ENCODE results near the gene ZIC1.

ZIC1 gene

DNA sequence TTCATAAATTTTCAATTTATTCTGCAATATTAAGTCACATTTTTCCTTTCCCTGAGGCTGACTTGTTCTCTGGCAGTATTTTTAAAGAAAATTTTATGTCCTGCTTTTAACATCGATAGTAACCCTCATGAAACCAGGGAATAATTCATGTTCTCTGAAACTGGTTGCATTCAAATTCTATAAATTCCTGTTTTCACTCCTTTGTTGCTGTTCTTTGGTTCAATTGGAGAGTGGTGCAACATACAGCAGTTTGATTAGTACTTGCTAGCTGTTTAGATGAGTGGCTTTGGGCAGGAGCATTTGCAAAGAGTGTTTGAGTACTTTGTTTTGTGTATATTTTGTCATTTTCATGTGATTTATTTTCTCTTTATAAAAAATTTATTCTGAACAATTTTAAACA lies 19.2 kb downstream of the ZIC1 start:
- DNase-seq, result no peak
- peaks cover 38% of the 10 kb centered on the region for H3K27me3 ChIP-seq

DNA sequence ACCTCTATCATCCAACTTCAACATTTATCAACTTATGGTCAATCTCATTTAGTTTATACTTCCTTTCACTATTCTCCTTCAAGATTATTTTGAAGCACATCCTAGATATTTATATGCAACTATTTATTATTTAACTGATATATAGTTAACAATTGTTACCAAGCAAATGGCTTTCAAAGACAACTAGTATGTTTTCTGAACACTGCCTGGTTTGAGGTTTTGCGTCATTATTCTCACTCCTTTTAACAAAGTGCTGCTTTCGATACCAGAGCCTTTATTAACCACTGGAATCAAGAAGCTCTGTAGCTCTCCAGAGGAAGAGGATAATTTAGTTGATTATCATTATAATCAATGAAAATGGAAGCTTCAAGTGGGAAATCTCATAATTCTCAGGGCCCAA lies 19.6 kb downstream of the ZIC1 start:
- H3K36me3 ChIP-seq, result no peaks in the 10 kb centered on the region
- no peak overlapping the region for H3K4me3 ChIP-seq (ENCODE audit: low read depth, low read length)
- no peaks in the 10 kb centered on the region for H3K9me3 ChIP-seq
- peaks cover 33% of the 10 kb centered on the region for H3K27me3 ChIP-seq
- H3K4me1 ChIP-seq, result no peaks in the 10 kb centered on the region
- no peak for DNase-seq
- TF ChIP-seq, protein P1, sequence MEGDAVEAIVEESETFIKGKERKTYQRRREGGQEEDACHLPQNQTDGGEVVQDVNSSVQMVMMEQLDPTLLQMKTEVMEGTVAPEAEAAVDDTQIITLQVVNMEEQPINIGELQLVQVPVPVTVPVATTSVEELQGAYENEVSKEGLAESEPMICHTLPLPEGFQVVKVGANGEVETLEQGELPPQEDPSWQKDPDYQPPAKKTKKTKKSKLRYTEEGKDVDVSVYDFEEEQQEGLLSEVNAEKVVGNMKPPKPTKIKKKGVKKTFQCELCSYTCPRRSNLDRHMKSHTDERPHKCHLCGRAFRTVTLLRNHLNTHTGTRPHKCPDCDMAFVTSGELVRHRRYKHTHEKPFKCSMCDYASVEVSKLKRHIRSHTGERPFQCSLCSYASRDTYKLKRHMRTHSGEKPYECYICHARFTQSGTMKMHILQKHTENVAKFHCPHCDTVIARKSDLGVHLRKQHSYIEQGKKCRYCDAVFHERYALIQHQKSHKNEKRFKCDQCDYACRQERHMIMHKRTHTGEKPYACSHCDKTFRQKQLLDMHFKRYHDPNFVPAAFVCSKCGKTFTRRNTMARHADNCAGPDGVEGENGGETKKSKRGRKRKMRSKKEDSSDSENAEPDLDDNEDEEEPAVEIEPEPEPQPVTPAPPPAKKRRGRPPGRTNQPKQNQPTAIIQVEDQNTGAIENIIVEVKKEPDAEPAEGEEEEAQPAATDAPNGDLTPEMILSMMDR (IDR thresholded peaks at IDR 0.05; ENCODE audit: low read depth, low read length), result no peak

More for the DNA sequence above, 19.2 kb downstream of the ZIC1 start:
- TF ChIP-seq, protein P1 (IDR thresholded peaks at IDR 0.05; ENCODE audit: low read depth, low read length), result no peak
- H3K4me3 ChIP-seq (ENCODE audit: low read depth, low read length), result no peak overlapping the region
- H3K9me3 ChIP-seq, result no peaks in the 10 kb centered on the region
- no peaks in the 10 kb centered on the region for H3K36me3 ChIP-seq
- H3K4me1 ChIP-seq, result no peaks in the 10 kb centered on the region

DNA sequence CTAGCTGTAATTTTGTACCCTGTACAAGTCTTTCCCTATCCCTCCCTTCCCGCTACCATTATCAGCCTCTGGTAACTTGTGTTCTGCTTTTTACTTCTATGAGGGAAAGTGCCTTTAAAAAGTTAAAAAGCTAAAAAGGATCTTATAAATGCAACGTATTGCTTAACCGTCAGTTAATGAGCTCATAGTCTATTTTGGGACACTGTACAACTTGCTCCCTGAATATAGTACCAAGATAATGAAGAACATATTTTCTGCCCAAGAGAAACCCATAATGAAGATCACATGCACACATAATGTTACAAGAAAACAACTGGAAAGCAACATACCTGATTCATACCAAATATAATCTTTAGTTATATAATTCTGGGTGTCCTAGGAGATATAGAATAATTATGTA lies 22.6 kb downstream of the ZIC1 start:
- H3K27me3 ChIP-seq, result peaks cover 5% of the 10 kb centered on the region
- H3K36me3 ChIP-seq, result no peaks in the 10 kb centered on the region
- DNase-seq, result no peak
- H3K9me3 ChIP-seq, result no peaks in the 10 kb centered on the region
- H3K4me1 ChIP-seq, result no peaks in the 10 kb centered on the region
- TF ChIP-seq, protein P1 (IDR thresholded peaks at IDR 0.05; ENCODE audit: low read depth, low read length), result no peak
- no peak overlapping the region for H3K4me3 ChIP-seq (ENCODE audit: low read depth, low read length)

DNA sequence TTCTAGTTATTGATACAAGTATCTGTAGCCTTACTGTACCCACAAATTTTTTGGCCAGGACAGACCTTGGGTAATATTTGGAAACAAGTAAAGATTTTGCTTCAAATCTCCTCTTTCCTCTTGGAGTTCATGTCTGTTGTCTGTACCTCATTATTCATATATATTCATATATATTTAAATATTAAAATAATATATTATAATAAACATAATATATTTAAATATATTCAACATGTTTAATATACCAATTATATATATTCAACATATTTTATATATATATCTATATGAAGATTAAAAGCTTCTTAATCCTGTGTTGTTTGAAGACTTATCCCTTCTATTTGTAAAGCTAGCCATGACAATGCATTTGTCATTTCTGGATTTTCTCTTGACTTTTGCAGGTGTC lies 38.1 kb downstream of the ZIC1 start:
- no peak overlapping the region for H3K4me3 ChIP-seq (ENCODE audit: low read depth, low read length)
- no peaks in the 10 kb centered on the region for H3K36me3 ChIP-seq
- TF ChIP-seq, protein P1 (IDR thresholded peaks at IDR 0.05; ENCODE audit: low read depth, low read length), result no peak
- H3K9me3 ChIP-seq, result no peaks in the 10 kb centered on the region
- DNase-seq, result no peak
- H3K27me3 ChIP-seq, result no peaks in the 10 kb centered on the region
- no peaks in the 10 kb centered on the region for H3K4me1 ChIP-seq

DNA sequence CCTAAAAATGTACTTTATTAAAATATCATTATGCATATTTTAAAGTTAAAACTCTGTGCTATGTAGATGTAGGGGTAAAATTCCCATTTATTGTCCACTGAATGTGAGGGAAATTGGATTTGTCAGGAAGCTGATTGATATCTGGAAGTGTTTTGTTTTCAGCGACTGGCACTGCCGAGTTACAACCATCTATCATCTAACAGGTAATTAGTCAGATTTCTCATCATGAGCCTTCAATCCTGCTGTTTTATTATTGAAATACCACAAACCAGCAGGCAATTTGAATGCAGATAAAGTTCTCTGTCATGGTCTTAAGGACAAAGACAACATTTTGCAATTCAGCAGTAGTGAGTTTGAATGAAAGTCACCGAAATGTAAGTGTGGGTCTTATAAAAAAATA lies 40.5 kb downstream of the ZIC1 start:
- H3K4me3 ChIP-seq (ENCODE audit: low read depth, low read length), result no peak overlapping the region
- no peaks in the 10 kb centered on the region for H3K9me3 ChIP-seq
- no peaks in the 10 kb centered on the region for H3K4me1 ChIP-seq
- H3K36me3 ChIP-seq, result no peaks in the 10 kb centered on the region
- TF ChIP-seq, protein P1 (IDR thresholded peaks at IDR 0.05; ENCODE audit: low read depth, low read length), result no peak
- no peaks in the 10 kb centered on the region for H3K27me3 ChIP-seq
- DNase-seq, result no peak

DNA sequence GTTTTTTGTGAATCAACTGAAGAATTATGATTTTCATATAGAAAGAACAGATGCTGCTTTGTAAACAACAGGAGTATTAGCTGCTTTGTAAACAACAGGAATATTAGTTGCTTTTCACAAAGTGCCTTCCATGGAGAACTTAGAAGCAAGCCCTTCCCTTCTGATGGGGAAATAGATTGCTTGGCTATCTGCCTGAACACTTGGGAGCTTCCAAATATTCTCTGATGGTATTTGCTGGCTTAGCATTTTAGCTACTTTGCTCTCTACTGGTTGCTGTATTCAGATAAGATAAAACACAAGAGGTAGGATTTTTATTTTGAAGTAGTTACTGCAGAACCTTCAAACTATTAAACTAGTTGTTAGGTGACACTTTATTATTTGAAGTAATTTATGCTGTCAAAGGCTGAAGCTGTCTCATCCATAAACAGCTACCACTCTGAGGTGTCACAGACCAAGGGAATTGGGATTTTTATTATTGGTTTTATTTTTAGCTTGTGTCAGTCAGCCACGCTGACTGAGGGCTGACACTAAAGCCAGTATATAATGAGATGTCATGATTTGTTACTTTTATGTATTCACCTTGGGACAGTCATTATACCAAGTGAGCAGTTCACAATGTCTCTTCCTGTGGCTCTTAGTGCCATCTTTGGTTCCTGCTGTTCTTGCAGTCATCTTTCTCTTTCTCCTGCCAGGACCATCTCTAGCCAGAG lies 50.0 kb downstream of the ZIC1 start:
- TF ChIP-seq, protein P1 (IDR thresholded peaks at IDR 0.05; ENCODE audit: low read depth, low read length), result no peak
- H3K36me3 ChIP-seq, result no peaks in the 10 kb centered on the region
- H3K4me3 ChIP-seq (ENCODE audit: low read depth, low read length), result no peak overlapping the region
- no peaks in the 10 kb centered on the region for H3K27me3 ChIP-seq
- no peak for DNase-seq
- H3K9me3 ChIP-seq, result no peaks in the 10 kb centered on the region
- H3K4me1 ChIP-seq, result no peaks in the 10 kb centered on the region

Measured in BE2C (cell line).